HCT116 (cell line): ENCODE data around the gene PPIL3. TPM values are rescaled to one million over a fixed set of nuclear protein-coding genes. Genes with fewer than 3 reads are reported as not detected.

Experiments used
- ATAC-seq: fragments of 200-7000 bp; cut with Tn5 transposase; 2 replicates; pipeline ENCODE4 v1.9.1; 2020; ENCODE audit warnings: mild to moderate bottlenecking, moderate library complexity
- BruUV-seq: library from RNA; stranded (reverse); fragments of 400-500 nt; replicated peaks from 2 replicates; lab custom pipeline; 2021; lab: Mats Ljungman, UMichigan
- CTCF ChIA-PET: fragments of 300-600 bp; sonication (Branson Sonifier 250); formaldehyde crosslinking; loops from one replicate; lab custom pipeline; 2021; ENCODE audit warnings: antibody characterized with exemption; lab: Charles Lee
- POLR2A ChIA-PET: fragments of 300-600, 350-600 bp; sonication (Branson Sonifier 250); formaldehyde crosslinking; loops from one replicate; lab custom pipeline; 2021; ENCODE audit warnings: antibody characterized with exemption; lab: Charles Lee
- RAD21 ChIA-PET, 2 experiments: fragments of 300-600 bp; sonication (Branson Sonifier 250); formaldehyde crosslinking; loops; one replicate each; lab custom pipeline; 2023; ENCODE audit warnings: low total read pairs in 2 of 2; ENCODE audit not compliant: uncharacterized antibody in 2 of 2, unreplicated experiment in 2 of 2, low non-redundant PET in 1 of 2; lab: Charles Lee
- DNase-seq: peaks from one replicate; pipeline ENCODE4 v3.0.0-alpha.2; 2010; ENCODE audit warnings: low read depth, low spot score
- H2AFZ ChIP-seq: fragments of 200-600 bp; shearing (Covaris generic), sonication (generic); 2 replicates; pipeline ENCODE4 v1.6.1; 2017; ENCODE audit warnings: low read depth, mixed run types, mixed read lengths, antibody characterized with exemption, low read length; ENCODE audit not compliant: poor library complexity, severe bottlenecking
- H3K27ac ChIP-seq: 2 replicates; pipeline ENCODE4 v1.5.1; 2012; ENCODE audit warnings: low read depth, low read length
- H3K27me3 ChIP-seq: fragments of 200-600 bp; sonication (generic); 2 replicates; pipeline ENCODE4 v1.6.1; 2016; ENCODE audit warnings: mixed run types, low read length, mixed read lengths; ENCODE audit not compliant: insufficient read depth
- H3K36me3 ChIP-seq, 2 experiments: fragments of 200-500 bp in 1 of 2; fragments of 200-600 bp in 1 of 2; sonication (Bioruptor generic) in 1 of 2; sonication (generic) in 1 of 2; 2 replicates each; pipeline versions ENCODE4 v1.5.1 to v1.6.1; 2014 to 2016; ENCODE audit warnings: low read length in 2 of 2, inconsistent platforms in 1 of 2, mixed read lengths in 1 of 2, mixed run types in 1 of 2; ENCODE audit not compliant: insufficient read depth in 2 of 2, control insufficient read depth in 1 of 2
- H3K4me1 ChIP-seq, 2 experiments: fragments of 200-600 bp in 1 of 2; sonication (generic) in 1 of 2; 2 replicates each; pipeline versions ENCODE4 v1.5.1 to v1.6.1; 2012 to 2017; ENCODE audit warnings: low read length in 2 of 2, inconsistent platforms in 1 of 2, mild to moderate bottlenecking in 1 of 2, mixed read lengths in 1 of 2, mixed run types in 1 of 2, moderate library complexity in 1 of 2; ENCODE audit not compliant: insufficient read depth in 2 of 2, control insufficient read depth in 1 of 2
- H3K4me2 ChIP-seq: fragments of 200-600 bp; sonication (generic); 2 replicates; pipeline ENCODE4 v1.6.1; 2017; ENCODE audit warnings: mixed run types, low read length, mixed read lengths
- H3K4me3 ChIP-seq, 2 experiments: fragments of 200-600 bp in 1 of 2; sonication (generic) in 1 of 2; replicated peaks in 1 of 2; 2 replicates each; pipeline ENCODE4 v1.5.1; 2011 to 2016; ENCODE audit warnings: low read length in 2 of 2, control low read depth in 1 of 2, low read depth in 1 of 2, mild to moderate bottlenecking in 1 of 2, mixed read lengths in 1 of 2, mixed run types in 1 of 2
- H3K79me2 ChIP-seq: fragments of 200-600 bp; sonication (generic); 2 replicates; pipeline ENCODE4 v1.6.1; 2017; ENCODE audit warnings: mild to moderate bottlenecking, mixed run types, low read length, moderate library complexity, mixed read lengths; ENCODE audit not compliant: insufficient read depth
- H3K9ac ChIP-seq: fragments of 200-600 bp; sonication (generic); 2 replicates; pipeline ENCODE4 v1.6.1; 2016; ENCODE audit warnings: low read length, mixed read lengths
- H3K9me2 ChIP-seq: fragments of 200-600 bp; sonication (generic), shearing (Covaris generic); 2 replicates; pipeline ENCODE4 v1.6.1; 2017; ENCODE audit warnings: mixed run types, mild to moderate bottlenecking, moderate library complexity; ENCODE audit not compliant: insufficient read depth
- H3K9me3 ChIP-seq, 2 experiments: fragments of 200-500 bp in 1 of 2; fragments of 200-600 bp in 1 of 2; sonication (Bioruptor generic) in 1 of 2; sonication (generic) in 1 of 2; 2 replicates each; pipeline ENCODE4 v1.6.1; 2014 to 2017; ENCODE audit warnings: low read length in 2 of 2, mixed read lengths in 2 of 2, inconsistent platforms in 1 of 2, low read depth in 1 of 2, mild to moderate bottlenecking in 1 of 2, mixed run types in 1 of 2, moderate library complexity in 1 of 2; ENCODE audit not compliant: control insufficient read depth in 1 of 2, insufficient read depth in 1 of 2
- H4K20me1 ChIP-seq: fragments of 200-600 bp; sonication (generic), shearing (Covaris generic); 2 replicates; pipeline ENCODE4 v1.6.1; 2017; ENCODE audit warnings: mixed run types, mild to moderate bottlenecking, moderate library complexity; ENCODE audit not compliant: insufficient read depth
- EGR1 ChIP-seq: IDR thresholded peaks from 2 replicates; pipeline ENCODE4 v1.6.1; 2012; ENCODE audit warnings: low read depth
- FOSL1 ChIP-seq: IDR thresholded peaks from 2 replicates; pipeline ENCODE4 v1.6.1; 2012; ENCODE audit warnings: low read depth
- JUND ChIP-seq: IDR thresholded peaks from 2 replicates; pipeline ENCODE4 v1.6.1; 2012
- SP1 ChIP-seq: IDR thresholded peaks from 2 replicates; pipeline ENCODE4 v1.6.1; 2012; ENCODE audit warnings: low read depth
- TCF7L2 ChIP-seq: IDR thresholded peaks from 2 replicates; pipeline ENCODE4 v1.7.0; 2011; ENCODE audit warnings: borderline replicate concordance, inconsistent platforms; ENCODE audit not compliant: insufficient read depth, insufficient read length; ENCODE audit errors: extremely low read depth
- ZBTB33 ChIP-seq: IDR thresholded peaks from 2 replicates; pipeline ENCODE4 v1.6.1; 2011; ENCODE audit warnings: mild to moderate bottlenecking, low read length, moderate library complexity; ENCODE audit not compliant: insufficient replicate concordance; ENCODE audit errors: extremely low read depth
- intact Hi-C: fragments of 100-400 bp; cut with micrococcal nuclease; formaldehyde crosslinking; loops from 2 replicates; pipeline ENCODE4 v1.10.0; 2022
- total RNA-seq: library from RNA; stranded (reverse); gene quantifications from one replicate; pipeline ENCODE4 v1.2.1, GENCODE V29; 2021; ENCODE audit not compliant: unreplicated experiment

The PPIL3 gene
- total RNA-seq, 1 experiment from 2014 or later, result 55.9 TPM

GRCh38 chr2:200871151-200871550, 17.7 kb downstream of the PPIL3 start:
- CTCF ChIA-PET, result no interaction called here
- no TSS peak for BruUV-seq

GRCh38 chr2:200869014-200869413, 19.9 kb downstream of the PPIL3 start:
- Histone ChIP-seq H3K36me3 (peaks cover 6 to 9% of the 10 kb centered on the region in 2 experiments; a peak in 2 of 4 replicates), H3K9me2 (no peaks in the 10 kb centered on the region), H3K9me3 (no peaks in the 10 kb centered on the region), H2AFZ (no peak overlapping the region), H3K4me3 (no peak overlapping the region), H3K27ac (no peak overlapping the region), H3K27me3 (no peaks in the 10 kb centered on the region), H4K20me1 (no peaks in the 10 kb centered on the region), H3K9ac (no peak overlapping the region), H3K79me2 (peaks cover 4% of the 10 kb centered on the region), H3K4me2 (no peak overlapping the region), H3K4me1 (peaks cover 2 to 8% of the 10 kb centered on the region in 2 experiments; a peak in 3 of 4 replicates)
- no peak for DNase-seq
- ChIA-PET RAD21 (no interaction called here), POLR2A (no interaction called here), CTCF (no interaction called here)
- BruUV-seq, result no TSS peak
- ATAC-seq, result no peak
- TF ChIP-seq FOSL1, result no peak
- no peak for TF ChIP-seq TCF7L2
- intact Hi-C loops, result no loop called here

More at GRCh38 chr2:200871151-200871550, 17.7 kb downstream of the PPIL3 start:
- no peaks in the 10 kb centered on the region for H3K27me3 ChIP-seq
- RAD21 ChIA-PET, result no interaction called here
- H4K20me1 ChIP-seq, result no peaks in the 10 kb centered on the region
- H3K4me3 ChIP-seq, result no peak overlapping the region
- no peak for ATAC-seq
- H3K36me3 ChIP-seq, result peaks cover 9 to 15% of the 10 kb centered on the region in 2 experiments
- H3K9me3 ChIP-seq, result no peaks in the 10 kb centered on the region
- no peak overlapping the region for H3K27ac ChIP-seq
- H3K79me2 ChIP-seq, result no peaks in the 10 kb centered on the region
- POLR2A ChIA-PET, result no interaction called here
- no peak overlapping the region for H2AFZ ChIP-seq
- no peaks in the 10 kb centered on the region for H3K4me1 ChIP-seq
- TF ChIP-seq ZBTB33 (no peak), SP1 (no peak), EGR1 (no peak), JUND (no peak), FOSL1 (no peak)
- no peak overlapping the region for H3K9ac ChIP-seq
- no peaks in the 10 kb centered on the region for H3K9me2 ChIP-seq
- intact Hi-C loops, result no loop called here
- no peak for DNase-seq
- H3K4me2 ChIP-seq, result no peak overlapping the region
